ENCODE results near the gene TNFRSF19. TPM values are rescaled to one million over a fixed set of nuclear protein-coding genes. Genes with fewer than 3 reads are reported as not detected.

The TNFRSF19 gene
- total and polyA plus RNA-seq, 5 donors = 15.6 to 50.8 (median 34.6) TPM

DNA sequence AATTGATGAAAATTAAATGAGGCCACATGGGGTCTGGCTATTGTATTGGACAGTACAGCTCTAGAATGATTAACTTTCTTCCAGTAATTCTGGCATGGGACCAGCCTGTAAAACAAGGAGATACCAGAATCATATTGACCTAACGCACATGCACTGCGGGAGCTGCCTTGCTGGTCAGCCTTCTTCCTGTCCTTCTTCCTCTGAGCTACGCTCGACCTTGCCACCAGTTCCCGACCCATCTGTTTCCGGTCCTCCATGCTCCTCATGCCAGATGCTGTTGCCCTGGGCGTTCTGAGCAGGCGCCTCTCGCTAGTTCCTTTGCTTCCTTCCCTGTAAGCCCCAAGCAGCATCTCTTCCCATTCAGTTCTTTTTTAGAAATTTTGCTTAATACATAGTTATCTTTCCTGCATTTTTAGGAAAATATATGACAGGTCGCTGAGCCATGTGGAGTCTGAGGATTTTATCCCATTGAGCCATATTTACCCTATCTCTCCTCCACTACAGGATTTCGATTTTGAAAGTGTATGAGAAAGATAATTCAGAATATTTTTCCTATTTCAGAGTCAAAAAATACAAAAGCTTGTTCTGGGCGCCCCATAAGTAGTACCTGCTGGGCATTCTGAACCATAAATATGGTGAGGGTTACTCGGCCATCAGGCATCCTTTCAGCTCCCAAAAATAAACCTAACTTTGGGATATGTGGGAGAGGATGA, 38.6 kb downstream of the TNFRSF19 start:
- DNase-seq = peak; percentile 58 to 84 (median 78)

DNA sequence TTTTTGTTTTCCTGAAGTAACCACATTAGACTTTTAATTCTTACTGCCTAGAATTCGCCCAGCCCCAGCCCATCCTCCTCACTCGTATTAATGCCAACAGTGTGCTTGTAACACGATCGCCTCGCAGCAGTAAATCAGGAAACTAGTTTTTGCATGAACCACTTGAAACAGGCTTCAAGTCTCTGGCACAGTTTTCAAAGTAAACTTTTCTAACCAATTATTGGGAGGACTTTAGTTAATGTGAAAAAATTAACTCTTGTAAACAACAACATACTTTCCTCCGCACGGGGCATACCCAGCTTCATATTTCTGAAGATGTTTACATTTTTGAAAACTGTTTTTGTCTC, 39.2 kb downstream of the TNFRSF19 start:
- DNase-seq (peak; percentile 50 to 78 (median 66)), ATAC-seq (peak; percentile 75 to 82)
- peak overlapping the region; percentile 33 for H3K4me3 ChIP-seq (ENCODE audit: low read length)
- H3K9me3 ChIP-seq (ENCODE audit: control insufficient read depth, low read length) = no peaks in the 10 kb centered on the region
- peaks cover 6% of the 10 kb centered on the region for H3K4me1 ChIP-seq (ENCODE audit: control insufficient read depth, insufficient read depth, low read length)
- 27% methylated on average over 7 of the region's 7 CpGs for WGBS
- intact Hi-C loops (cut with DNase I) = no loop called here
- H3K27me3 ChIP-seq (ENCODE audit: control insufficient read depth, insufficient read depth) = no peaks in the 10 kb centered on the region
- peak overlapping the region; percentile 39 for H3K27ac ChIP-seq (ENCODE audit: low read length)

More for the DNA sequence above, 38.6 kb downstream of the TNFRSF19 start:
- peak; percentile 64 to 81 for ATAC-seq
- Histone ChIP-seq H3K4me3 (ENCODE audit: low read length) (peak overlapping the region; percentile 33), H3K9me3 (ENCODE audit: control insufficient read depth, low read length) (no peaks in the 10 kb centered on the region), H3K27me3 (ENCODE audit: control insufficient read depth, insufficient read depth) (no peaks in the 10 kb centered on the region), H3K27ac (ENCODE audit: low read length) (peak overlapping the region; percentile 39), H3K4me1 (ENCODE audit: control insufficient read depth, insufficient read depth, low read length) (peaks cover 6% of the 10 kb centered on the region)
- 36% methylated on average over 13 of the region's 13 CpGs for WGBS
- intact Hi-C loops (cut with DNase I) = no loop called here

DNA sequence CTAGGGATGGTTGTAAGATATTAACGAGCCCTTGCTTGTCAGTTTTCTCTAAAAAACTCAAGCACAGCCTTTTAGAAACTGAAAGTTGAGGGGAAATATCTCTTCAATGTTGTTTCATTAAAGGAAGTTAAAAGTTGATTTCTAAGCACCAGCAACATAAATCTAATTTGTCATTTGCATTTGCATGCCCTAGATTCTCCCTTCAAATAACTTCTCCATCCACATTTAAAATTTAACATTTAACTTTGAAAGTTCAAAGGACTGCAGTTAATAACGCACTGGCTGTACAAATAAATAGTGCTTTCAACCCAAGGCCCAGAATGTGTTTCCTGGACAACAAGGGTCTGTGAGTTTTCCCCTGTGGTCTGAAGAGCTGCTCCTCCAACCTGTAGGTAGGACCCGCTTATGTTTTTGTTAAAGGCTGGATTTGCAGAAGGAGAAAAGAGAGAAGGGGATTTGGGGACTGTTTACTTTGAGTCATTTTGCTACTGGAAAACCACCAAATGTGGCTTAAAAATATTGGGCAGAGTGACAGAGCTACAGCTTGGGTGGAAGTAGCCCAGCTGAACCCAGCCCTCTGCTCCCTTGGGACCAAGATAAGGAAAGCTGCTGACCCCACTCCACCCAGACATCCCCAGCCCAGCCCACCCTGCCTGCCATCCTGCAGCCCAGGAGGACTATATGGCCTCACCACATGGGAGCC, 39.8 kb downstream of the TNFRSF19 start:
- WGBS = 20% methylated on average over 3 of the region's 3 CpGs
- H3K27ac ChIP-seq (ENCODE audit: low read length) = peak overlapping the region; percentile 66
- intact Hi-C loops (cut with DNase I) = no loop called here
- DNase-seq (peak; percentile 64 to 87 (median 79)), ATAC-seq (peak; percentile 85 to 86)
- H3K4me1 ChIP-seq (ENCODE audit: control insufficient read depth, insufficient read depth, low read length) = peaks cover 6% of the 10 kb centered on the region
- peak overlapping the region; percentile 33 for H3K4me3 ChIP-seq (ENCODE audit: low read length)
- H3K9me3 ChIP-seq (ENCODE audit: control insufficient read depth, low read length) = no peaks in the 10 kb centered on the region
- no peaks in the 10 kb centered on the region for H3K27me3 ChIP-seq (ENCODE audit: control insufficient read depth, insufficient read depth)

DNA sequence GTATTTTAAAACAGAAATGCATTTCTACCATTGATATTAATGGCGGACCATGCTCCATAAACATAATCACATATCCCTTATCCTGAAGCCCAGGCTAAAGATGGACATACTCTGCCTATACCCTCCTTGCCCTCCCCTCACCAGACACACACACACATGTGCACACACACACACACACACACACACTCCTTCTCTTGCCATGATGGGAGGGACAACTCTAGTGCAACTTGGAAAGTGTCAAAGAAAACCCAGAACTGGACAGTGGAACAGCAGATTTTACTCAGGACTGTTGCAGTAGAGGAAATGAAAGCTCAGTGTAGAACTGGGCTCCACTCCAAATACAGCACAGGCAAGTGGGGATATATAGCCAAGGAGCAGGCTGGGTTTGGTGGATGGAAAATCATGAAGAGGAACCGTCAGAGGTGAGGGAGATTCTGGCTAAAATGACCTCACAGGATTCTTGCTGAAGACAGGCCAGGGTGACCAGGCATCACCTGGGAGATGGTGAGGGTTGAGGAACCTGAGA, 40.8 kb downstream of the TNFRSF19 start:
- no peaks in the 10 kb centered on the region for H3K9me3 ChIP-seq (ENCODE audit: control insufficient read depth, low read length)
- ATAC-seq (peak; percentile 86 to 87), DNase-seq (no peak)
- peaks cover 6% of the 10 kb centered on the region for H3K4me1 ChIP-seq (ENCODE audit: control insufficient read depth, insufficient read depth, low read length)
- WGBS = 50% methylated on average over 2 of the region's 2 CpGs
- no peaks in the 10 kb centered on the region for H3K27me3 ChIP-seq (ENCODE audit: control insufficient read depth, insufficient read depth)
- H3K27ac ChIP-seq (ENCODE audit: low read length) = peak overlapping the region; percentile 51
- intact Hi-C loops (cut with DNase I) = no loop called here
- no peak overlapping the region for H3K4me3 ChIP-seq (ENCODE audit: low read length)

DNA sequence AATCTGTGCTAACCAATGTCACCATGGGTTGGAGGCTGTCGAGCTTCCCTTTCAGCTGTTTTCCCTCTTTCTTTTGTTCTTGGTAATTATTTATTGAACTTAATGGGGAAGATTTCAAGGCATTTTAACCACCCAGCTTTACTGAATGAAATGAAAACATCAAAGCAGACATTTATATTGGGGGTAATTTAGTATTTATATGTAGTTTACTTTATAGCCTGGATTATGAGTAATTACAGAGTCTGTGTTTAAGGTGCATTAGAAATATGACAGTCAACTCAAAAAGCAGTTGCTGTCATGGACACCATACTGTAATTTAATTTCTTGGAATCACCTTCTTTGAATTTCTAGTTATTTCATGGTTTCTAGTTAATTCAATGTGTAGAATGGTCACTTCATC, 42.0 kb downstream of the TNFRSF19 start:
- 97% methylated on average over 1 of the region's 1 CpG for WGBS
- DNase-seq = no peak

DNA sequence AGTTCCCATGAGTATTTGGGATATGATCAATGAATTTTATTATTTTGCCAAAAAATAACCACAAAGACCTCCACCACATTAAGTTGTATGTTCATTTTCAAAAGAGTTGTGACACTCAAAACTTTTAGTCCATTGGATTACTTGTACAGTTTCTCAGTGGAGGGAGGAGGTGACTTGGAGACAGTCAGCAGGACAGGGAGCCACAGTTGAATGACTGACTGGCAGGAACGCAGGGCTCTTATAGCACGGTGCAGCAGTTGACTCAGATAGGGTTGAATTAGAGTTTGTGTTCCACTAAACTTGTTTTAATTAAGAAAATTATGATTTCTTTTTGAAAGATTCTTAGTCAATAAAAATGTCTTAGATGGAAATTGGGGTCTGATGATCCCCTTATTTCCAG, 42.5 kb downstream of the TNFRSF19 start:
- DNase-seq (no peak), ATAC-seq (no peak)
- Histone ChIP-seq H3K9me3 (ENCODE audit: control insufficient read depth, low read length) (no peaks in the 10 kb centered on the region), H3K27me3 (ENCODE audit: control insufficient read depth, insufficient read depth) (no peaks in the 10 kb centered on the region), H3K4me3 (ENCODE audit: low read length) (no peak overlapping the region), H3K4me1 (ENCODE audit: control insufficient read depth, insufficient read depth, low read length) (peaks cover 10% of the 10 kb centered on the region), H3K27ac (ENCODE audit: low read length) (no peak overlapping the region)
- 96% methylated on average over 2 of the region's 2 CpGs for WGBS
- intact Hi-C loops (cut with DNase I) = no loop called here

More for the DNA sequence above, 42.0 kb downstream of the TNFRSF19 start:
- Histone ChIP-seq H3K4me1 (ENCODE audit: control insufficient read depth, insufficient read depth, low read length) (peaks cover 8% of the 10 kb centered on the region), H3K4me3 (ENCODE audit: low read length) (no peak overlapping the region), H3K9me3 (ENCODE audit: control insufficient read depth, low read length) (no peaks in the 10 kb centered on the region), H3K27me3 (ENCODE audit: control insufficient read depth, insufficient read depth) (no peaks in the 10 kb centered on the region), H3K27ac (ENCODE audit: low read length) (no peak overlapping the region)
- ATAC-seq = no peak
- intact Hi-C loops (cut with DNase I) = no loop called here

DNA sequence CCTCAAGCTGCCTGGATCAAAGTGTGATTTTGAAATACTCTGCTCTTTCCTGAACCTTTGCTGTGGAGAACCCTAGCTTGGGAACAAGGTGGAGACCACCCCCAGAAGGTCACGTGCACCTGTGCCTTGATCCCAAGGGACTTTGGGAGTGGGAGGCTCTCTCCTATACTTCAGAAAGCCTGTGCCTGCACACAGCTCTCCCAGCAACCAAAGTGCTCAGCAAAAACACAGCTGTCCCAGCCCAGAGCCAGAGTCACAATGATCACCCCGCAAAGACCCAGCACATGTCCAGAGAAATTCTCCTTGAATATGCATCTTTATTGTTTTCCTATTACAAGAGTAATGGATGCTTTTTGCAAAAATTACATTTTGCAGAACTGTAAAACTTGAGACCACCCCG, 43.4 kb downstream of the TNFRSF19 start:
- DNase-seq = no peak
- Histone ChIP-seq H3K4me1 (ENCODE audit: control insufficient read depth, insufficient read depth, low read length) (peaks cover 9% of the 10 kb centered on the region), H3K27me3 (ENCODE audit: control insufficient read depth, insufficient read depth) (no peaks in the 10 kb centered on the region), H3K9me3 (ENCODE audit: control insufficient read depth, low read length) (no peaks in the 10 kb centered on the region), H3K27ac (ENCODE audit: low read length) (no peak overlapping the region), H3K4me3 (ENCODE audit: low read length) (no peak overlapping the region)
- WGBS = 97% methylated on average over 3 of the region's 3 CpGs
- ATAC-seq = no peak
- intact Hi-C loops (cut with DNase I) = no loop called here

DNA sequence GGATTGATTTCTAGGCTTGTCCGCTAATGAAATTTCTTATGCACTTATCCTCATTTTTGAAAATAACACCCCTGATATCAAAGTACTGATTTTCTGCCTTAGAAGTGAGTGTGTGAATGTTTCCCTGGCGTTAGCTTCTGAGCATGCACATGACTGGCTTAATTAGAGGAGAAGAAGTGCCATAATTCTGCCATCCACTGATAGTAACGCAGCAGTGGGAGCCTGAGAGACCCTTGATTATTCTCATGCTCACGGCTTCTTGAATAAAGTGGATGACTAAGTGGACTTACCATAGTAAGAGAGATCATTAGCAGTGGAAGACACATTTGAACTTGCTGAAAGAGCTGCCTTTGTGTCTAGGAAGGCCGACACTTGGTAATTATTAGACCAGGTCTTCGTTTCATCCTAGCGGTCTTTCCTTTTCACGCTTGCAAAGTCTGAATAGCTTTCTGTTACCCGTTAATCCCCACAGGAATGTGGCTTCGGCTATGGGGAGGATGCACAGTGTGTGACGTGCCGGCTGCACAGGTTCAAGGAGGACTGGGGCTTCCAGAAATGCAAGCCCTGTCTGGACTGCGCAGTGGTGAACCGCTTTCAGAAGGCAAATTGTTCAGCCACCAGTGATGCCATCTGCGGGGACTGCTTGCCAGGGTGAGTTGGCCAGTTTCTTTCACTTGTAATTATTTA, 45.3 kb downstream of the TNFRSF19 start:
- DNase-seq (no peak), ATAC-seq (no peak)
- H3K4me3 ChIP-seq (ENCODE audit: low read length) = no peak overlapping the region
- H3K9me3 ChIP-seq (ENCODE audit: control insufficient read depth, low read length) = no peaks in the 10 kb centered on the region
- intact Hi-C loops (cut with DNase I) = no loop called here
- H3K27ac ChIP-seq (ENCODE audit: low read length) = no peak overlapping the region
- H3K4me1 ChIP-seq (ENCODE audit: control insufficient read depth, insufficient read depth, low read length) = peaks cover 8% of the 10 kb centered on the region
- H3K27me3 ChIP-seq (ENCODE audit: control insufficient read depth, insufficient read depth) = no peaks in the 10 kb centered on the region
- 92% methylated on average over 15 of the region's 15 CpGs for WGBS

DNA sequence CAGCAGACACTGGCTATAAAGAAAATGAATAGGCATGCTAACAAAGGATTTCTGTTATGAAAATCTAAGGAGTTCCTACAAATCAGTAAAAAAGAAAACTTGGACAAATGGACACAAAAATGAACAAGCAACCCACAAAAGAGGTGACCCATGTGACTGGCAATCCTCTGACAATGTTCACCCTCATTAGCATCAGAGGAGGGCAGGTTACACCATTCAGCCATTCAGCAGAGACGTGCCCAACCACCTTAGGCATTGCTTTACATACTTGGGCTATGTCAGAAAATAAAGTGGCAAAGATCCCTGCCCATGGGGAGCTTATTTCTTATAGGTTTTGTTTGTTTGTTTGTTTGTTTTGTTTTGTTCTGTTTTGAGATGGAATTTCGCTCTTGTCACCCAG, 46.0 kb downstream of the TNFRSF19 start:
- intact Hi-C loops (cut with DNase I) = no loop called here
- no peak overlapping the region for H3K4me3 ChIP-seq (ENCODE audit: low read length)
- H3K9me3 ChIP-seq (ENCODE audit: control insufficient read depth, low read length) = no peaks in the 10 kb centered on the region
- WGBS = 98% methylated on average over 2 of the region's 2 CpGs
- no peak for DNase-seq
- ATAC-seq = no peak
- H3K4me1 ChIP-seq (ENCODE audit: control insufficient read depth, insufficient read depth, low read length) = peaks cover 8% of the 10 kb centered on the region
- H3K27me3 ChIP-seq (ENCODE audit: control insufficient read depth, insufficient read depth) = no peaks in the 10 kb centered on the region
- H3K27ac ChIP-seq (ENCODE audit: low read length) = no peak overlapping the region

DNA sequence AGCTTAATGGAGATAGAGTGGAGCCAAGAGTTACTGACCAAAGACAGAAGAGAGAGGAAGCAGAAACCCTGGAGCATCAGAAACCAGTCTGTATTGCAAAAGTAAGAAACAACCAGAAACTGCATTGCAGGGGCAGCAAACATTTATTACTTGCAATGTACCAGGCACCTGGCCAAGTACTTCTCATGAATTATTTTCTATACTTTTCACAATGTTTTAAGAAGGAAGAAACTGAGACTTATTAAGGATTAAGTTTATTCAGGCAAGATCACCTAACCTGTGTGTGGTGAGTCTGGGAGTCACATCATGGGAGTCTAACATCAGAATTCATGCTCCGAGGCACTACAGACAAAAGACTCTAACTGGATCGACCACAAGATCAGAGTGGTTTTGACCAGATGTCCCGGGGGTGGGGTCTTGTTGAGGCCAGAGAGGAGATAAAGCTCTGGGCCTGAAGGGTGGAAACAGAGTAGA, 47.4 kb downstream of the TNFRSF19 start:
- Histone ChIP-seq H3K9me3 (ENCODE audit: control insufficient read depth, low read length) (no peaks in the 10 kb centered on the region), H3K4me3 (ENCODE audit: low read length) (no peak overlapping the region), H3K27me3 (ENCODE audit: control insufficient read depth, insufficient read depth) (no peaks in the 10 kb centered on the region), H3K4me1 (ENCODE audit: control insufficient read depth, insufficient read depth, low read length) (peaks cover 8% of the 10 kb centered on the region), H3K27ac (ENCODE audit: low read length) (peak overlapping the region; percentile 28)
- intact Hi-C loops (cut with DNase I) = no loop called here
- 41% methylated on average over 3 of the region's 3 CpGs for WGBS
- DNase-seq = no peak
- no peak for ATAC-seq

DNA sequence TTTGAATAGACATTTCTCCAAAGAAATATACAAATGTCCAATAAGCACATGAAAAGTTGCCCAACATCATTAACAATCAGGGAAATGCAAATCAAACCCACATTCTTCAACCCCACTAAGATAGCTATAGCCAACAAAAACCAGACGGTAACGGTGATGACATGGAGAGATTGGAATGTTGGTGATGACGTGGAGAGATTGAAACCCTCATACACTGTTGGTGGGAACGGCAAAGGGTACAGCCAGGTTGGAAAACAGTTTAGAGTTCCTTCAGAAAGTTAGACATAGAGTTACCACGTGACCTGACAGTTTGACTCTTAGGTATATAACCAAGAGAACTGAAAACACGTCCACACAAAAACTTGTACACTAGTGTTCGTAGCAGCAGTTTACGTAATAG, 48.1 kb downstream of the TNFRSF19 start:
- no peak overlapping the region for H3K27ac ChIP-seq (ENCODE audit: low read length)
- ATAC-seq = peak; percentile 69 to 72
- intact Hi-C loops (cut with DNase I) = no loop called here

More for the DNA sequence above, 48.1 kb downstream of the TNFRSF19 start:
- Histone ChIP-seq H3K27me3 (ENCODE audit: control insufficient read depth, insufficient read depth) (no peaks in the 10 kb centered on the region), H3K4me1 (ENCODE audit: control insufficient read depth, insufficient read depth, low read length) (peaks cover 8% of the 10 kb centered on the region), H3K9me3 (ENCODE audit: control insufficient read depth, low read length) (no peaks in the 10 kb centered on the region), H3K4me3 (ENCODE audit: low read length) (no peak overlapping the region)
- WGBS = 63% methylated on average over 8 of the region's 8 CpGs
- DNase-seq = no peak

Measured in right cardiac atrium (tissue), 5 donors.